Measurements from ENCODE around the gene SLX4. TPM values are rescaled to one million over a fixed set of nuclear protein-coding genes. Genes with fewer than 3 reads are reported as not detected.

SLX4 gene
- total RNA-seq, 2 experiments from 2014 or later = 9.8 to 10.1 TPM

DNA sequence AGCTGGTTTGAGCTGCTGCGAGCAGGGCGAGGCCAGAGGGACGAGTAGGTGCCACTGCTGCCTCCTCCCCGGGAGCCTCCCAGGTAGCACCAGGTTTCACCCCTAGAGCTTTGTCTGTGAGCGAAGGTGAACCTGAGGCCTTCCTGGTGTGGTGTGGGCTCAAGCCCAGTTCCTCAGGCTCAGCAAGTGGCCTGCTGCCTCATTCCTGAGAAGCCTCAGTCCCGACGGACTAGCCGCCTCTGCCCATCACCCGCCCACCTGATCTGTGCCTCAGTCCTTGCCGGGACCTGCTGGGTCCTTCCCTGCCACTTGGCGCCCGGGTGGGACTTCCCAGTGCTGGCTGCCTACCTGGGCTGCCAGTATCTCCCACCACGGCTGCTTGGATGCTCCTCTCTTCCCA lies 35.9 kb downstream of the SLX4 start:
- TF ChIP-seq, protein P1, sequence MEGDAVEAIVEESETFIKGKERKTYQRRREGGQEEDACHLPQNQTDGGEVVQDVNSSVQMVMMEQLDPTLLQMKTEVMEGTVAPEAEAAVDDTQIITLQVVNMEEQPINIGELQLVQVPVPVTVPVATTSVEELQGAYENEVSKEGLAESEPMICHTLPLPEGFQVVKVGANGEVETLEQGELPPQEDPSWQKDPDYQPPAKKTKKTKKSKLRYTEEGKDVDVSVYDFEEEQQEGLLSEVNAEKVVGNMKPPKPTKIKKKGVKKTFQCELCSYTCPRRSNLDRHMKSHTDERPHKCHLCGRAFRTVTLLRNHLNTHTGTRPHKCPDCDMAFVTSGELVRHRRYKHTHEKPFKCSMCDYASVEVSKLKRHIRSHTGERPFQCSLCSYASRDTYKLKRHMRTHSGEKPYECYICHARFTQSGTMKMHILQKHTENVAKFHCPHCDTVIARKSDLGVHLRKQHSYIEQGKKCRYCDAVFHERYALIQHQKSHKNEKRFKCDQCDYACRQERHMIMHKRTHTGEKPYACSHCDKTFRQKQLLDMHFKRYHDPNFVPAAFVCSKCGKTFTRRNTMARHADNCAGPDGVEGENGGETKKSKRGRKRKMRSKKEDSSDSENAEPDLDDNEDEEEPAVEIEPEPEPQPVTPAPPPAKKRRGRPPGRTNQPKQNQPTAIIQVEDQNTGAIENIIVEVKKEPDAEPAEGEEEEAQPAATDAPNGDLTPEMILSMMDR (IDR thresholded peaks at IDR 0.05) = no peak
- DNase-seq (peak; percentile 12), ATAC-seq (no peak)
- Mint-ChIP-seq H3K4me1 (ENCODE audit: low read depth) (peaks cover 50% of the 10 kb centered on the region), H3K4me3 (peak overlapping the region; percentile 99), H3K36me3 (ENCODE audit: low read depth) (peaks cover 20% of the 10 kb centered on the region), H3K27ac (peak overlapping the region; percentile 97), H3K9me3 (peaks cover 7% of the 10 kb centered on the region), H3K27me3 (no peaks in the 10 kb centered on the region)
- intact Hi-C loops (cut with micrococcal nuclease) = loop anchor here (10.0 kb wide), 1 partner anchor 71 kb away; the partner anchor contains the start of gene CLUAP1
- CTCF ChIA-PET = interaction anchor here (0.6 to 1.1 kb wide), 3 partner anchors 16 to 78 kb away, joined by 3 read pairs; partner anchors contain the start of gene DNASE1
- POLR2A ChIA-PET = interaction anchor here (1.1 kb wide), 1 partner anchor 36 kb away, joined by 3 read pairs; the partner anchor contains the start of gene SLX4

DNA sequence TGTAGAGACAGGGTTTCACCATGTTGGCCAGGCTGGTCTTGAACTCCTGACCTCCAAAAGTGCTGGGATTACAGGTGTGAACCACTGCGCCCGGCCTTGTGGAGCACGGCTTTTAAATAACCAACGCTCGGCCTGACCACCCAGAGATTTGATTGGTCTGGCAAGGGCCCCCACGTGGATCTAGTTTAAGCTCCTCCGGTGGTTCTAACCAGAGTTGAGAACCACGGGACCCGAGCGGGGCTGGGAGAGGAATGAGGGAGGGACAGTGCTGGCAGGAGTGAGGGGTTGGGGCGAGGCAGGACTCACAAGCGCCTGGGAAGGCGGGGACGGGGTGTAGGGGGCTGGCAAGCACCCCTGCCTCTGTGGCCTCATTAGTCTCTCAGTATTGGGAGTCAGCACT lies 37.2 kb downstream of the SLX4 start:
- ATAC-seq (no peak), DNase-seq (no peak)
- POLR2A ChIA-PET = interaction anchor here (0.9 kb wide), 1 partner anchor 13 kb away, joined by 4 read pairs; no protein-coding TSS in a partner anchor
- Mint-ChIP-seq H3K4me3 (no peak overlapping the region), H3K27ac (no peak overlapping the region), H3K27me3 (no peaks in the 10 kb centered on the region), H3K36me3 (ENCODE audit: low read depth) (peaks cover 27% of the 10 kb centered on the region), H3K4me1 (ENCODE audit: low read depth) (peaks cover 40% of the 10 kb centered on the region), H3K9me3 (peaks cover 14% of the 10 kb centered on the region)
- TF ChIP-seq, protein P1 (IDR thresholded peaks at IDR 0.05) = no peak
- CTCF ChIA-PET = no interaction called here
- intact Hi-C loops (cut with micrococcal nuclease) = loop anchor here (10.0 kb wide), 1 partner anchor 69 kb away; the partner anchor contains the start of gene CLUAP1

DNA sequence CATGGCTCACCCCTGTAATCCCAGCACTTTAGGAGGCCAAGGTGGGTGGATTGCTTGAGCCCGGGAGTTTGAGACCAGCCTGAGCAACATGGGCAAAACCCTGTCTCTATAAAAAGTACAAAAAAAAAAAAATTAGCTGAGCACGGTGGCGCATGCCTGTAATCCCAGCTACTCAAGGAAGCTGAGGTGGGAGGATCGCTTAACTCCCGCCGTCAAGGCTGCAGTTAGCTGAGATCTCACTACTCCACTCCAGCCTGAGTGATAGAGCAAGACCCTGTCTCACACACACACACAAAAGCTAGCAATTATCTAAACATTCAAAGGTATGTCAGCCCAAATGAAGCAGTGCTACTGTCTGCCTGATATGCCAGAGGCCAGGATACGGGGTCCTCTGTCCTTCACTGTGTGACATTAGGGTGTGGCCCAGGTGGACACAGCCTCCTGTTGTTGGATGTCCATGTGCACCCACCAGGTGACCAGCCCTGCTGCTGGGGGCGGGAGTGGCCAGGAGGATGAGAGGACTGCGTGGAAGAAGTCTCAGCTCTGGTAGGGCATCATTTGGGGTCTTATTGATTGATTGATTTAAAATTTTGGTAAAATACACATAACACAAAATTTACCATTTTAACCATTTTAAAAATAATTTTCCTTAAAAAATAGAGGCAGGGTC lies 38.1 kb downstream of the SLX4 start:
- Mint-ChIP-seq H3K4me1 (ENCODE audit: low read depth) (peaks cover 32% of the 10 kb centered on the region), H3K27ac (peak overlapping the region; percentile 12), H3K4me3 (no peak overlapping the region), H3K27me3 (no peaks in the 10 kb centered on the region), H3K9me3 (peaks cover 14% of the 10 kb centered on the region), H3K36me3 (ENCODE audit: low read depth) (peaks cover 27% of the 10 kb centered on the region)
- intact Hi-C loops (cut with micrococcal nuclease) = loop anchor here (10.0 kb wide), 1 partner anchor 68 kb away; the partner anchor contains the start of gene CLUAP1
- no peak for DNase-seq
- TF ChIP-seq, protein P1 (IDR thresholded peaks at IDR 0.05) = no peak
- POLR2A ChIA-PET = interaction anchor here (1.5 kb wide), 1 partner anchor 39 kb away, joined by 3 read pairs; the partner anchor contains the start of gene SLX4
- no peak for ATAC-seq
- CTCF ChIA-PET = no interaction called here

DNA sequence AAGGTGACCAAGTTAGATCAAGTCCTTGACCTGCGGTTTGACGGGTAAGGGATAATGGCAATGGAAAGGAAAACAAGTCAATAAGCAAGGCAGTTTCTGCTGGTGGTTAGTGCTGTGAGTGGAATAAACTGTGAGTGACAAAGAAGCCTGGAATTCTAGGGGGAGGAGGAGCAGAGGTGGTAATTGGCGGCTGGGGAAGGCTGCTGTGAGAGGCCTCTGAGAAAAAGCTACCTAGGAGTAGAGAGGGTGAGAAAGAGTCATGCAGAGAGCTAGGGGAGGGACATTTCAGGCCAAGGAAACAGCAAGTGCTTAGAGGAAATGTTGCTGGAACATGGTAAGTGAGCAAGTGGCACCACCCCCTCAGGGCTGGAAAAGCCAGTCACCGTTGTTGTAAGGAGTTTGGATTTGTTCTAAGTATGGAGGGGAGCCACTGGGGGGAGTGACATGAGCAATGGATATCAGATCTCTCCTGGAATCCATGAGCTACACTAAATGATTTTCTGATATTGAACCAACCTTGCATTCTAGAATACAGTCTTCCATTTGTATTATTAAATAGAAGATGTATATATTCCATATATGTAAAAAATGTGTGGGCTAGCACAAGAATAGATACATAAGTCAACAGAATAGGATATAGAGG lies 40.9 kb downstream of the SLX4 start:
- no peak overlapping the region for H3K27ac Mint-ChIP-seq
- peaks cover 27% of the 10 kb centered on the region for H3K36me3 Mint-ChIP-seq (ENCODE audit: low read depth)
- TF ChIP-seq, protein P1 (IDR thresholded peaks at IDR 0.05) = no peak
- H3K9me3 Mint-ChIP-seq = peaks cover 14% of the 10 kb centered on the region
- no peaks in the 10 kb centered on the region for H3K27me3 Mint-ChIP-seq
- DNase-seq (no peak), ATAC-seq (no peak)
- POLR2A ChIA-PET = interaction anchor here (1.7 kb wide), 1 partner anchor 9 kb away, joined by 4 read pairs; no protein-coding TSS in a partner anchor
- H3K4me1 Mint-ChIP-seq (ENCODE audit: low read depth) = peaks cover 24% of the 10 kb centered on the region
- intact Hi-C loops (cut with micrococcal nuclease) = loop anchor here (10.0 kb wide), 1 partner anchor 66 kb away; the partner anchor contains the start of gene CLUAP1
- CTCF ChIA-PET = no interaction called here
- H3K4me3 Mint-ChIP-seq = no peak overlapping the region

Data from activated CD8-positive, alpha-beta T cell treated with anti-CD3 and anti-CD28 coated beads for 36 hours (primary cell).